ENCODE results near the gene SPNS1.

Gene SPNS1

DNA sequence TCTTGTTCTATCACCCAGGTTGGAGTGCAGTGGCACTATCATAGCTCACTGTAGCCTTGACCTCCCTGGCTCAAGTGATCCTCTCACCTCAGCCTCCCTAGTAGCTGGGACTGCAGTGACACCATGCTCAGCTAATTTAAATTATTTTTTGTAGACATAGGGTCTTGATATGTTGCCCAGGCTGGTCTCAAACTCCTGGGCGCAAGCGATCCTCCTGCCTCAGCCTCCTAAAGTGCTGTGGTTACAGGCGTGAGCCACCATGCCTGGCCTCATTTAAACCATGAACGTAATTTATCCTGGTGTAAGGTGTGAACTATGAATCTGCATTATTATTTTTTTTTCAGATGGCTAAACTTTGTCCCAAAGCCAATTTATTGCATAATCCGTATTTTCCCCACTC lies 47.6 kb downstream of the SPNS1 start:
- H3K27ac ChIP-seq, result no peak overlapping the region

DNA sequence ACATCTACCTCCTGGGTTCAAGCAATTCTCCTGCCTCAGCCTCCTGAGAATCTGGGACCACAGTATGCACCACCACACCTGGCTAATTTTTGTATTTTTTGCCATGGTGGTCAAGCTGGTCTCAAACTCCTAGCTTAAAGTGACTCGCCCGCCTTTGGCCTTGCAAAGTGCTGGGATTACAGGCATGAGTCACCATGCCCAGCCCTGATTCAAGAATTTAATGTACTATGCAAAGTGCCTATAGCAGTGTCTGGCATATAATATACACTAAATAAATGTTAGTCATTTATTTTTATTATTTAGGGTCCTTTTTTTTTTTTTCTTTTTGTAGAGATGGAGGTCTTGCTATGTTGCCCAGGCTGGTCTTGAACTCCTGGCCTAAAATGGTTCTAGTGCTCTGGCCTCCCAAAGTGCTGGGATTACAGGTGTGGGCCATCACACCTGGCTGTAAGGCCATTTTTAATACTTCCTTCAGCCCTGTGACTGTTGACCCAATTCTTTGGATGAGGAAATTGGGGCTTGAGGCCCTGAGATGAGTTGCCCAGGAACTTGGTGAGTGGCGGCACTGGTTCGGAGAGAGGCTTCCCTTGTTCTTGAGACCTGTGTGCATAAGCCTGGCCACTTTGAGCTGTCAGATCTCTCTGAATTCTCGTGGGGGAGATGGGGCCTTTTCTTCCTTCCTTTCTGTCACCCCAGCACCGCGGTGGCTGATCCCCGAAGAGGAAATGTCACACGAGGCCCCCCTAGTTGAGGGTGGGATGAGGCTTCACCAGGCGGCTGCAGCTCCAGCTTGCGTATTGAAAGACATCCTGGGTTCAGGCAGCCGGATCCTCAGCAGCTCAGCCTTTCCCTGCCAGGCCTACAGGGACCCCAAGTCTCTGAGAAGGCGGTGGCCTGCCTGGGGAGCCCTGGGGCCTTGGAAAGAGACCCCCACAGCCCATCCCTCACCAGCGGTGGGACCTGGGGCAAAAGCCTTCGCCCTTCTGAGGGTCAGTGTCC lies 49.0 kb downstream of the SPNS1 start:
- TF ChIP-seq, protein P1, sequence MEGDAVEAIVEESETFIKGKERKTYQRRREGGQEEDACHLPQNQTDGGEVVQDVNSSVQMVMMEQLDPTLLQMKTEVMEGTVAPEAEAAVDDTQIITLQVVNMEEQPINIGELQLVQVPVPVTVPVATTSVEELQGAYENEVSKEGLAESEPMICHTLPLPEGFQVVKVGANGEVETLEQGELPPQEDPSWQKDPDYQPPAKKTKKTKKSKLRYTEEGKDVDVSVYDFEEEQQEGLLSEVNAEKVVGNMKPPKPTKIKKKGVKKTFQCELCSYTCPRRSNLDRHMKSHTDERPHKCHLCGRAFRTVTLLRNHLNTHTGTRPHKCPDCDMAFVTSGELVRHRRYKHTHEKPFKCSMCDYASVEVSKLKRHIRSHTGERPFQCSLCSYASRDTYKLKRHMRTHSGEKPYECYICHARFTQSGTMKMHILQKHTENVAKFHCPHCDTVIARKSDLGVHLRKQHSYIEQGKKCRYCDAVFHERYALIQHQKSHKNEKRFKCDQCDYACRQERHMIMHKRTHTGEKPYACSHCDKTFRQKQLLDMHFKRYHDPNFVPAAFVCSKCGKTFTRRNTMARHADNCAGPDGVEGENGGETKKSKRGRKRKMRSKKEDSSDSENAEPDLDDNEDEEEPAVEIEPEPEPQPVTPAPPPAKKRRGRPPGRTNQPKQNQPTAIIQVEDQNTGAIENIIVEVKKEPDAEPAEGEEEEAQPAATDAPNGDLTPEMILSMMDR (IDR thresholded peaks at IDR 0.05), result no peak
- TF ChIP-seq ZFX (IDR thresholded peaks at IDR 0.05; ENCODE audit: borderline replicate concordance), result no peak
- H3K27ac ChIP-seq, result no peak overlapping the region

More for the DNA sequence above, 47.6 kb downstream of the SPNS1 start:
- no peak for TF ChIP-seq ZFX (IDR thresholded peaks at IDR 0.05; ENCODE audit: borderline replicate concordance)
- TF ChIP-seq, protein P1 (IDR thresholded peaks at IDR 0.05), result no peak

DNA sequence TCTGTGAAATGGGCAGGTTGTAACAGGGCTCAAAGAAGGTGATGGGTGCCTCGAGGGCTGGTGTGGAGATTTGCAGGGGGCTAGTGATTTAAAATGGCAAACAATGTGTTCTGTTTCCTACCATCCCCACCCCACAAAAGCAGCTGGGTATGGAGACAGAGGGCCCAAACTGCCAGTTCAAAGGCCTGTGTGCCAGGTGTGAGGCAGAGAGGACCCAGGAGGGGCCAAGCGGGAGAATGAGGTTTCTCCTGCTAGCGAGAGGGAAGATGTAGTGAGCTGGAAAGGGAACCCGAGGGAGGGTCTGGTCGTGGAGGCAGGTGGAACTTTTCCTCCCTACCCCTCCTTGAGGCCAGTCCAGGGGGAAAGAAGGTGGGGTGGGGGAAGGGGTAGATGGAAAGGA lies 49.7 kb downstream of the SPNS1 start:
- TF ChIP-seq ZFX (IDR thresholded peaks at IDR 0.05; ENCODE audit: borderline replicate concordance), result no peak
- TF ChIP-seq, protein P1 (IDR thresholded peaks at IDR 0.05), result no peak
- H3K27ac ChIP-seq, result no peak overlapping the region

DNA sequence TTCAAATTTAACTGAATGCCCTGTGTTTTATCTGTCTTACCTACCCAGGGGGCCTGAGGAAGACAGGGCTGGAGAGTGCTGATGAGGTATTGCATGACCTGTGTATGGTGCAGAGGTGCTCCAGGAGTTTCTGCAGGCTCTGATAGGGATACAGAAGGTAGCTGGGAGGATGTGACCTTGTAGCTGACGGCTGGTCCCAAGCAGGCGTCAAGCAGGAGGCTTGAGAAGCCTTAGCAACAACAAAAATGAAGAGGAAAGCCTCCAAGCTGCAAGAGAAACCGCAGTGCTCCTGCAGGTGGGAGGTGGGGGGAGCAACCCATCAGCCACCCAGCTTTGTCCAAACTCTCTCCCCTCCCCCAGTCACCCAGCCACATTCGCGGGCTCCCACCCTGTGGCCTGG lies 50.6 kb downstream of the SPNS1 start:
- no peak overlapping the region for H3K27ac ChIP-seq
- TF ChIP-seq, protein P1 (IDR thresholded peaks at IDR 0.05), result no peak
- TF ChIP-seq ZFX (IDR thresholded peaks at IDR 0.05; ENCODE audit: borderline replicate concordance), result no peak

DNA sequence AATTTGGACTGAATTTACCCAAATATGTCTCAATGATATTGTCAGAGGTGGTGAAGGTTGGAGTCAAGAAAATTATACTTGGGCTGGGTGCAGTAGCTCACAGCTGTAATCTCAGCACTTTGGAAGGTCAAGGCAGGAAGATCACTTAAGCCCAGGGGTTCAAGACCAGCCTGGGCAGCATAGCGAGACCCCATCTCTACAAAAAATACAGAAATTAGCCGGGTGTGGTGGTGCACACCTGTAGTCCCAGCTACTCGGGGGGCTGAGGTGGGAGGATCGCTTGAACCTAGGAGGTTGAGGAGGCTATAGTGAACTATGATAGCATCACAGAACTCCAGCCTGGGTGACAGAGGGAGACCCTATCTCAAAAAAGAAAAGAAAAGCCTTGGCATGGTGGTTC lies 51.2 kb downstream of the SPNS1 start:
- no peak overlapping the region for H3K27ac ChIP-seq
- TF ChIP-seq, protein P1 (IDR thresholded peaks at IDR 0.05), result no peak
- TF ChIP-seq ZFX (IDR thresholded peaks at IDR 0.05; ENCODE audit: borderline replicate concordance), result no peak

DNA sequence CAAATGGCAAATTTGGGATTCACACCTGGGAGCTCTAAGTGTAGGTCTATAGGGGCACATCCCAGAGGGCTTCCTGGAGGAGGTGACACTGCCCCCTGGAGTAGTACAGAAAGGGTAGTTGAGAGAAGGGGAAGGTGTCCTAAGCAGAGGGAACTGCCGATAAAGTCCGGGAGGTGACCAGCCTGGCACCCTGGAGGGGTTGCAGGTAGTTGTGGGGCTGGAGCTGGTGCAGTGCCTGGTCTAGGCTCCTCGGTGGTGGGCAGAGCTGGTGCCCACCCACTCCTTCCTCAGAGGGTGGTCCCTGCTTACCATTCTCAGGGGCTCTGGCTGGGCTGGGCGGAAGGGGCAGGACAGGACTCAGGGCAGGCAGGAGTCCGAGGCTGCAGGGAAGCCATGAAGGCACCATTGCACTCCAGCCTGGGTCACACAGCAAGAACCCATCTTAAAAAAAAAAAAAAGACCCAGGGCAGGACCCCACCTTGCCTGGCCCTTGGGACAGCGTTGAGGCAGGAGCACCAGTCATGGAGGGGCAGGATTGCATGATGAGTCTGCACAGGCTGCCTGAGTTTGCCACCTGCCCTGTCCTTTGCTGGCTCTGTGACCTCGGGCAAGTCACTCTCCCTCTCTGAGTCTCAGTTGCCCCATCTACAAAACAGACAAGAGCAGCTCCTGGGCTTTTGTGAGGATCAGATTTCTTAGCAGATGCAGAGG lies 54.0 kb downstream of the SPNS1 start:
- TF ChIP-seq ZFX (IDR thresholded peaks at IDR 0.05; ENCODE audit: borderline replicate concordance), result no peak
- TF ChIP-seq, protein P1 (IDR thresholded peaks at IDR 0.05), result no peak
- no peak overlapping the region for H3K27ac ChIP-seq
